Coronary artery (tissue), 2 donors: Measurements from ENCODE around the gene BRINP1.

Experiments used
- DNase-seq: peaks from one replicate; pipeline ENCODE4 v3.0.0-alpha.2; 2017; ENCODE audit warnings: low spot score
- H3K27ac ChIP-seq, 2 donors: fragments of 200-600 bp; sonication (generic); one replicate each; pipeline ENCODE4 v1.5.1; 2016 to 2019
- H3K4me3 ChIP-seq: fragments of 200-600 bp; sonication (generic); 2 replicates; pipeline ENCODE4 v1.5.1; 2016; ENCODE audit warnings: mild to moderate bottlenecking, moderate library complexity
- CTCF ChIP-seq: fragments of 200-600 bp; sonication (generic); IDR thresholded peaks from one replicate; pipeline ENCODE4 v1.5.1; 2019; ENCODE audit warnings: antibody characterized with exemption

BRINP1 gene

GRCh38 chr9:119167876-119168275, 201.4 kb downstream of the BRINP1 start:
- Histone ChIP-seq H3K27ac (no peak overlapping the region), H3K4me3 (no peak overlapping the region)
- DNase-seq = no peak
- TF ChIP-seq CTCF = no peak

- no peak for TF ChIP-seq CTCF
- no peak for DNase-seq
- no peak overlapping the region for H3K27ac ChIP-seq
- no peak overlapping the region for H3K4me3 ChIP-seq
These were observed 202.0 kb downstream of the BRINP1 start for GRCh38 chr9:119167267-119167666.

GRCh38 chr9:119166096-119166495, 203.1 kb downstream of the BRINP1 start:
- TF ChIP-seq CTCF = no peak
- DNase-seq = no peak
- Histone ChIP-seq H3K4me3 (no peak overlapping the region), H3K27ac (no peak overlapping the region)

GRCh38 chr9:119165131-119165530, 204.1 kb downstream of the BRINP1 start:
- Histone ChIP-seq H3K27ac (no peak overlapping the region), H3K4me3 (no peak overlapping the region)
- no peak for TF ChIP-seq CTCF
- DNase-seq = no peak

- H3K4me3 ChIP-seq = no peak overlapping the region
- no peak for TF ChIP-seq CTCF
- no peak overlapping the region for H3K27ac ChIP-seq
- no peak for DNase-seq
These were observed 204.5 kb downstream of the BRINP1 start for GRCh38 chr9:119164716-119165115.

- DNase-seq = no peak
- Histone ChIP-seq H3K4me3 (no peak overlapping the region), H3K27ac (no peak overlapping the region)
- TF ChIP-seq CTCF = no peak
These were observed 208.7 kb downstream of the BRINP1 start for GRCh38 chr9:119160551-119160950.

GRCh38 chr9:119159386-119159785, 209.8 kb downstream of the BRINP1 start:
- no peak for DNase-seq
- H3K27ac ChIP-seq = no peak overlapping the region
- no peak overlapping the region for H3K4me3 ChIP-seq
- TF ChIP-seq CTCF = no peak
